ENCODE data around the gene MTHFD2L.

The MTHFD2L gene

DNA sequence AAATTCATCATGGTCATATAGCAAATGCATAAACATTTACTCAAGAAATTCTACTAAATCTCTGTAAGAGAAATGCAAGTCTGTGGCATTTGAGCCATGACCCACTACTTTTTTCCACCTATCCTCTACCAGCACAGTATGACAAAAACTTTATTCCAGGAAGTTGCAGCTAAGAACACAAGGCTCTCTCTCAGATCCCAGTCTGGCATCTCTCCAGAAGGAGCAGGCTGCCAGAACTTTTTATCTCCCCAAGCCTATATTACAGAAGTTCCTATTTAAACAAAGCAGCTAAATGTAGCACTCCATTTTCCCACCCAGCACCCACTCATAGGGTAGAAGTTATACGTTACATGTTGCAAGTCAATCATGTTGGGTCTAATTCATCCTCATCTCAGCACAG lies 101.0 kb downstream of the MTHFD2L start:
- no peak for DNase-seq

GRCh38 chr4:74260036-74260435 lies 102.1 kb downstream of the MTHFD2L start:
- DNase-seq, result no peak

GRCh38 chr4:74262522-74262921 lies 104.6 kb downstream of the MTHFD2L start:
- DNase-seq, result no peak

- DNase-seq, result no peak
Measured at GRCh38 chr4:74263551-74263950, 105.6 kb downstream of the MTHFD2L start.

DNA sequence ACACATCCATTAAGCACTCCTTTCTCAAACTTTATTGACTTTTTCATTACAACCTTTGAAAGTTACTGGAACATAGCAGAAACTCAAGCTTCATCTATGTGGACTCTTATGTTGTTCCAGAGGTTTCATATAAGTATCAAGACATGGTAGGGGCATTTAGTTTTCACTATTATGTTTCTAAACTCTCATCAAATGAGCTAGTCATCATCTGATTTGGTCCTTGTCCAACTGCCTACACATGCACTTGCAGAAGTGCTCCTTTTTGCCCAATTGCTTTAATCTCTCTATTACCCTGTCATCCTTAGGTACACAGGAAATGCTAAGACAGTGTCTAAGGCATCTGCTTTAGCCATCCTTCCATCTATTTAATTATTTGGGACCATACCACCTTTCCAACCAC lies 108.2 kb downstream of the MTHFD2L start:
- no peak for DNase-seq

DNA sequence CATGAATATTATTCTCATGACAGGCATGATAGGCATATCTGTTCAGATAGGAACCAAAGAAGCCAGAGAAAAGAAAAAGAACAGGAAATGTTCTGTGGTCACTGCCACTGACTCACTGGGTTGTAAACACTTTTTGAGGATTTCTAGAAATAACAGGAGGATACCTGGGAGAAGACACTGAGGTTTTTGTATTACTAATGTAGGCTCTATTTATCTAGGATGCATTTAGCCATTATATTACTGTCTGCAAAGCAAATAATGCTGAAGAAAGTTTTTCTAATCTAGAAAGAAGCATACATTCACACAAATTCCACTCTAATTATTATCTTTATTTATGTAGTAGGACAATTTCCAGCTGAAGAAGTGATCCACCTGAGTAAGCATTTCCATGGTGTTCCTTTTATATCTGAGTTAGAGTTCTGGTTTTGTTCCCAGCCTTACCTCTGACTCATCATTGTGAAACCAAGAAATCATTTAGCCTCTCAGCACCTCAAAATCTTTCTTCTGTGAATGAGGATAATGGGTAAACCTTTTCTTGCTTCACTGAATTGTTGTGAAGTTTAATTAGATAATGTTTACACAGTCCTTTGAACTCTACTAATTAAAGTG lies 110.2 kb downstream of the MTHFD2L start:
- no peak for DNase-seq

DNA sequence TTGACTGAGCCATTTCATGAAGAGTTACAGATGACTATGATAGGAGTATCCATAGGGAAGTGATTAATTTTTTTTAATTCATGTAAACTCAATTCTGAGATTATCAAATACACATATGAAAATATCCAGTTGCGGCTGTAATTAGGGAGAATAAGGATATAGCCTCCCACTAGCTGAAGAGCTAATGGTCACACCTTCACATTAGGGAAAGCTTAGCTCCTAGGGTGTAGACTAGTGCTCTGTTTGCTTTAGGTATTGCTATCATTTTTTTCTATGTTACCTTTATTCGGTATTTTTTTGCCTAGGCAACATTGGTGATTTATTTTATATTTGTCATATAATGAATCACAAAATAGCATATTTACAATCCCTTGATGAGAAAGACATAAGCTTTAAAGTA lies 110.7 kb downstream of the MTHFD2L start:
- no peak for DNase-seq

DNA sequence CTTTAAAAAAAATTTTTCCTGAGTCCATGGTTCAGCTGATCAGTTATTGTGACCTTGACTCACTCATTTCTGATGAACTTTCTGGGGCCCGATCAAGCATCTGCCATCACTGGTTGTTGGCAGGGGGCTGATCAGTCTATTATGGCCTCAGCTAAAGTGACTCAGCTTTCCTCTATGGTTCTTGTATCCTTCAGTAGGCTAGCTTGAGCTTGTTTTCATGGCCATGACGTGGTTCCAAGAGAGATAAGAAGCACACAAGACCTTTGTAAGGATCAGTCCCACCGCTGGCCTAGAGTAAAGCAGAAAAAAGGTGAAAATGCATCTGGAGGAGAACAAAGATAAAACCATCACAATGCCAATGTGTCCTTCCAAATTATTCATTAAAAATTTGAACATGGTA lies 120.6 kb downstream of the MTHFD2L start:
- no peak for DNase-seq

DNA sequence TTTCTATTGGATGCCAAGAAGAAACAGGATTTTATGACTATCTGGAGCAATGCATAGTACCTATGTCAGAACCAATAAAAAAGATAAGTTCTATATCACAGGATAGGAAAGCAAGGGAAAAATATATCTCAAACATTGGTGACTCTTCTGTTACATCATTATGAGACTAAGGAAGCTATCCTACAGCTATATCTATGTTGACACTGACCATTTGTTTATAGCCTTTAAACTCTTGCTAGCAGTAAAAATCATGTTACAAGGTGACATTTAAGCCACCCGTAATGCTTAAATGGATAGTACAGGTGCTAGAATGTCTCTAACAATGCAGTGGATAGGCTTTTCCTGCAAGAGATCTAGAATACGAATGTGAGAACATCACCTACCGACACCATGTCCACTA lies 121.8 kb downstream of the MTHFD2L start:
- no peak for DNase-seq

GRCh38 chr4:74282926-74283325 lies 125.0 kb downstream of the MTHFD2L start:
- DNase-seq, result no peak

DNA sequence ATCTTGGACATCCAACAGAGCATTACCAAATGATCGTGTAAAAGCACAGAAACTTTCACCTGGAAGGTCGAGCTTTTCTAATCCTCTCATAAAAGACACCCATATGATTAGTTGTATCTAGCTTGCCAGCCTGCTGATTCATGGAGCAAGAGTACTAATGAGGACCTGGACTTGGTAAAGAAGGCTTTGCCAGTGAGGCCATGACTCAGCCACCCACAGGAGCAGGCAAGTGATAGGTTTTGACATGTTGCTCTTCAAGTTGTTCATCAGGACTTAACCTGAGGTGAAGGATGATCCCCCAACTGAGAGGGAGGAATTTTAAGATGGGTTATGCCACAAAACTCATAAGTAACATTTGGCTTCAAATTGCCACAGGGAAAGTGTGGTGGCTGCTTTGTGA lies 125.7 kb downstream of the MTHFD2L start:
- no peak for DNase-seq

GRCh38 chr4:74284053-74284452 lies 126.1 kb downstream of the MTHFD2L start:
- no peak for DNase-seq

DNA sequence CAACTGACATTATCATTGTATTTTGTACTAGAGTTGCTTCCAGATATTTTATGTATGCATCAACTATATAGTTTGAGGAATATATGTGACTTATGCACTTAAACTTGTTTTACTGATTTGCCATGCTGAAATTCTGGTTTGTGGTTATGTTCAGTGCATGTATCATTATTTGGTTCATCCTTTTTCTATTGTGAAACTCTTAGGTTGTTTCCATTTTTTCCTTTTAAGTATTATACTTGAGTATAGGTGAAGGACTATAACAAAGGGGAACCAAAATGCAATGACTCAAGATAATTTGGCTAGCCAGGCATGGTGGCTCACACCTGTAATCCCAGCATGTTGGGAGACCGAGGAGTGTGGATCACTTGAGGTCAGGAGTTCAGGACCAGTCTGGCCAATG lies 129.2 kb downstream of the MTHFD2L start:
- no peak for DNase-seq

DNA sequence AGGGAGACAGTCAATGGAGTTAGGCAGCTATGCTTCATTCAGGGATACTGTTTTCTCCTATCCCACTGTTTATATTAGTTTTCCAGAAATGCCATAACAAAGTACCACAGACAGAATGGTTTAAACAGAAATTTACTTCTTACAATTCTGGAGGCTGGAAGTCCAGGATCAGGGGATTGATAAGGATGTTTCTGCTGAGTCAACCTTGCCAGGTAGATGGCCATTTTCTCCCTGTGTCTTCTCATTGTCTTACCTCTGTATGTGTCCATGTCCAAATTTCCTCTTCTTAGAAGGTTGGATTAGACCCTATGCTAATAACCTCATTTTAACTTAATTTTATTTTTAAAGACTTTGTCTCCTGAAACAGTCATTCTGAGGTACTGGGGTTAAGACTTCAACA lies 129.9 kb downstream of the MTHFD2L start:
- DNase-seq, result no peak

DNA sequence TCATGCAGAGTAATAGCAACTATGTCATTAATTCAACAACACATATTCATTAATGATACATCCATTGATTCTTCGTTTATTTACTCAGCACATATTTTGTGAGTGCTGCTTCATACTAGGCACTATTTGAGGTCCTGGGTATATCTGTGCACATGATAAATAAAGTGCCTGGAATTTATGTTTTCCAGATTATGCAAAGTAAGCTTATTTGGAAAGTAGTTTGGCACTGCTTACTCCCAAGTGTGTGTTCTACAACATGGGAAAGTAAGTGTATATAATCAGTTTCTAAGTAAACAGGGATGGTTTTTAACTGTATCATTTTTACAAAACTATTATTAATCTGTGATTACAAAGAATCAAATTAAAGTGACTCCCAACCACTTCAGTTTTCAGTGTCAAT lies 133.6 kb downstream of the MTHFD2L start:
- no peak for DNase-seq

DNA sequence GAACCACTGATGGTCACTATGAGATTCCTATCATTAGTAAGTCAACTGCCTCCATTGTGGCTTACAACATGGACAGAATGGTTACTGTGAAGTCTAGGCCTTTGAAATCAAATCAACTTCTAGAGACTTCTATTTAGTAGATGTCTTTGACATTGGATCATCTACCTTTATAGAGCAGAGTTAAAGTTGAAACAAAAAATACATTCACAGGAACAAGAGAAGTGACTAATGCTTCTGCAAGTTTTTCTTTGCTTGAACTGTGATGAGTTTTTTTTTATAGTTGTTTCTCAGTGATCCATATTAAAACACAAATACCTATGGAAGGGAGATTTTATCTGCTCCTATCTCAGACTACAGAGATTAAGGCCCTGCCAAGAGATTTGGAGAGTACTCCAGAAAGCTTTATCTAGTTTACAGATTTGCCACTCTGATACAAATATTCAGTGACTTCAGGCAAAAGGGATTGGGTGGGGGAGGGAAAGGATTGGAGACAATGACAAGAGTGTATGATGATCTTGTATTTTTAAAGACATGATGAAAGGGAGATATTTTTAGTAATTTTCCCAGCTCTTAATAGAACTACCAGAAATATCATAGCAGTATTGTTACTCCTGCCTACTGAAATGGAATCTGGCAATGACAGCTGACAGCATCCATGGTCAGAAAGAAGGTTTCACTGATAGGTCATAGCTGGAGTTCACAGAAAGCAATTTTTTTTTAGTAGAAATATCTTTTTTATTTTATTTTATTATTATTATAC lies 134.4 kb downstream of the MTHFD2L start:
- no peak for DNase-seq

DNA sequence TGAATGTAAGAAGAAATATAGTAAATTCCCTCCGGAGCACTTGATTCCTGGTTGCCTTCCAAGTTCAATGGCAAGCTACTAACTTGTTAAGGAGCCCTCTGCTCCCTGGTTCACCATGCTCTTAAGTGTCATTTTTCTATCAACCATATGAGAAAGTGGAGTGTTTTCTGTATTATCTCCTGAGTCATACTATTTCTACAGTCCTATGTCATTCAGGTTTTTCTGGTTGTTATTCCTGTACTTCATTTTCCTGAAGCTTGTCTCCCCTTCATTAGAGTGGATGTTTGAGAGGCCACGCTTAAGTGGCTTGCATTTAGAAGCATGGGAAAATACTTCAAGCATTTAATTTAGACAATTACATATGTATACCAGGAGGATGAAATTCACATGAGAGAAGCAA lies 135.6 kb downstream of the MTHFD2L start:
- DNase-seq, result no peak

- DNase-seq, result no peak
Measured at GRCh38 chr4:74294681-74295080, 136.8 kb downstream of the MTHFD2L start.

DNA sequence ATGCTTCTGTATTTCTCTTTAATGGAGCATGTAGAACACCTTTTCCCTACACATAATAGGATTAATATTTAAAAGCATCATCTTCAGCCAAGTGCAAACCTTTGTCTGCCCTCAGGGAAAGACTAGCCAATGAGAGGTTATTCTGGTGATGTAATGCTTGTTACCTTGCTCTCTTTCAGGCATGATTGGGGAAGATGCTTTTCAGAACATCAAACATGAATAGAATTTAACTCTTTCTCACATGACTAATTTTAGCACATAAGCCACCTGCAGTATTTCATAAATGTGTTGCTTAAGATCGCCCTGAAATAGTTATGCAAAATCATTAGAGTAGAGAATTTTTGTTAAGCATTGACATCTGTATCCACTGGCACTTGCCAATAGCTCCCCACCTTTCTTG lies 139.6 kb downstream of the MTHFD2L start:
- no peak for DNase-seq

- no peak for DNase-seq
Measured at GRCh38 chr4:74304095-74304625, 146.2 kb downstream of the MTHFD2L start.

DNA sequence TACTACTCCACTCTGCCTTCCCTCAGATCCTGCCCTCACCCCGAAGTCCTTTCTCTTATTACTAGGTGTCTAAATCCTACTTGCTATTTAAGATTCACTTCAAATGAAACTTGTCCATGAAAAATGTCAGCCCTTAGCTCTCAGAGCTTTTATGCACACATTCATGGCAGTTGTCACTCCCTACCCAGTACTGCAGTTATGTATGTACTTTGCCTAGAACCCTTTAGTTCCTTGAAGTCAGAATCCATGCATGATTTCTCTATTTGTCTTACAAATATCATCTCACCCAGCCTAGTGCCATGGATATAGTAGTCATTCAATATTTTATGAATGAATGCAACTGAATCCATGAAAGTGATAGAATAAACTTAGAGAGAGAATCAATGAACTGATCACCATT lies 147.1 kb downstream of the MTHFD2L start:
- no peak for DNase-seq

DNA sequence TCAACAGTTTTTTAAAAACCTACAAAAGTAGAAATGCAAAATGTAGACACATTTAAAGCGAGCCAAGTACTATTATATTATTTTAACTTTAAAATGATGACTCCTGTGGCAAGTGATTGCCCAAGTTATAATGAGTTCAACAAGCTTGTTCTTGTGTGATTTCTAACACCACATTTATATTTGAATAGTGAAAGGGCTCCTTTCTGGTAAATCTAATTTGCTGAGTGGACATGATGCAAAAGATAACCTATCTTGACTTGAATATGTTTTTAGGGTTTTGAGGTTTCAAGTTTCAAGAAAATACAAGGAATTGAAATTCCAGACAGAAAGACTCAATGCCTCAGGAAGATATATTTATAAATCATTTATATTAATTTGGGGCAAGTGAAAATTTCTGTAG lies 149.3 kb downstream of the MTHFD2L start:
- no peak for DNase-seq

GRCh38 chr4:74308215-74308614 lies 150.3 kb downstream of the MTHFD2L start, which contains the start of gene EPGN:
TSS of gene EPGN (plus strand) at chr4:74308470. CDS start at chr4:74308534, 64 bp downstream.
- no peak for DNase-seq

- no peak for DNase-seq
Measured at GRCh38 chr4:74309223-74309622, 151.3 kb downstream of the MTHFD2L start.

Data from activated CD8-positive, alpha-beta memory T cell treated with anti-CD3 and anti-CD28 coated beads for 24 hours (primary cell).